Measurements from ENCODE around the gene GABRG3. TPM values are rescaled to one million over a fixed set of nuclear protein-coding genes. Genes with fewer than 3 reads are reported as not detected.

The GABRG3 gene
- total RNA-seq, 1 experiment from 2014 or later, result 0.15 TPM

DNA sequence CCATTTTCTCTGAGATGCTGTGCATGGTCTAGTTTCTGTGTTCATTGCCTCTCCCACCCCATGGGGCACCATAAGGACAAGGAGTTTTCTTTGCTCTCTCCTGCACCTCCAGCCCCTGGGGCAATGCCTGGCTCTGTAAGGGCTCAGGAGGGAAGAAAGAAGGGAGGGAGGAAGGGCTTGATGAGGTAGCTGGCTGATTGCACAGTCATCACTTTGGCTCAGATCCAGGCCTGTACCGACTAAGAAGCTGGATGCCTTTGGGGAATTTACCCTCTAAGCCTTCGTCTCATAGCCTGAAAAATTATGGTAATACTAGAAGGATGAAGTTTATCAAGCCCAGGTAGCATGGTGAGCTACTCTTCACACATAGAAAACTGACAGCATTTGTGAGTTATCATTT lies 382.9 kb downstream of the GABRG3 start:
- H3K18ac ChIP-seq (ENCODE audit: insufficient read length, low read depth, low read length), result no peak overlapping the region
- H4K91ac ChIP-seq (ENCODE audit: insufficient read length, low read depth, low read length), result no peak overlapping the region
- no peaks in the 10 kb centered on the region for H3K36me3 Mint-ChIP-seq (ENCODE audit: insufficient read depth in 1 of 3, low read depth in 3 of 3)
- H2BK15ac ChIP-seq (ENCODE audit: low read depth, low read length), result no peak overlapping the region
- H3K79me1 ChIP-seq (ENCODE audit: insufficient read depth, low read depth, low read length, poor library complexity, severe bottlenecking), result no peaks in the 10 kb centered on the region
- H3K27ac ChIP-seq (ENCODE audit: insufficient read length, low read depth, low read length), result no peak overlapping the region
- no peak overlapping the region for H3K4me2 ChIP-seq (ENCODE audit: insufficient read depth, insufficient read length, low read length)
- no peaks in the 10 kb centered on the region for H3K23me2 ChIP-seq (ENCODE audit: insufficient read length, low read depth, low read length, poor library complexity, severe bottlenecking)
- no peak overlapping the region for H2AK5ac ChIP-seq (ENCODE audit: insufficient read length, low read length)
- no peak overlapping the region for H2BK120ac ChIP-seq (ENCODE audit: low read depth, low read length, poor library complexity, severe bottlenecking)
- H2BK12ac ChIP-seq (ENCODE audit: insufficient read length, low read depth, low read length), result no peak overlapping the region
- H3K14ac ChIP-seq (ENCODE audit: insufficient read depth, low read length), result no peak overlapping the region
- no peak overlapping the region for H3K27ac Mint-ChIP-seq
- H3K79me2 ChIP-seq (ENCODE audit: insufficient read depth, low read length), result no peaks in the 10 kb centered on the region
- H3K27me3 Mint-ChIP-seq (ENCODE audit: low read depth), result peaks cover 5% of the 10 kb centered on the region; the same call in 1 of the 2 replicates
- no CpG with 5 or more reads among the region's 2 CpGs for WGBS (ENCODE audit: extremely low coverage, insufficient read length, low lambda C conversion rate)
- no peak for DNase-seq
- no peak overlapping the region for H3K56ac ChIP-seq (ENCODE audit: insufficient read length, low read depth, low read length)
- no peak overlapping the region for H2AFZ ChIP-seq (ENCODE audit: low read length)
- no peak overlapping the region for H3K4me3 Mint-ChIP-seq
- H3K23ac ChIP-seq (ENCODE audit: insufficient read length, low read depth, low read length), result no peak overlapping the region
- H4K20me1 ChIP-seq (ENCODE audit: control insufficient read depth, insufficient read depth, insufficient read length), result peaks cover 2% of the 10 kb centered on the region
- TF ChIP-seq, protein P1, sequence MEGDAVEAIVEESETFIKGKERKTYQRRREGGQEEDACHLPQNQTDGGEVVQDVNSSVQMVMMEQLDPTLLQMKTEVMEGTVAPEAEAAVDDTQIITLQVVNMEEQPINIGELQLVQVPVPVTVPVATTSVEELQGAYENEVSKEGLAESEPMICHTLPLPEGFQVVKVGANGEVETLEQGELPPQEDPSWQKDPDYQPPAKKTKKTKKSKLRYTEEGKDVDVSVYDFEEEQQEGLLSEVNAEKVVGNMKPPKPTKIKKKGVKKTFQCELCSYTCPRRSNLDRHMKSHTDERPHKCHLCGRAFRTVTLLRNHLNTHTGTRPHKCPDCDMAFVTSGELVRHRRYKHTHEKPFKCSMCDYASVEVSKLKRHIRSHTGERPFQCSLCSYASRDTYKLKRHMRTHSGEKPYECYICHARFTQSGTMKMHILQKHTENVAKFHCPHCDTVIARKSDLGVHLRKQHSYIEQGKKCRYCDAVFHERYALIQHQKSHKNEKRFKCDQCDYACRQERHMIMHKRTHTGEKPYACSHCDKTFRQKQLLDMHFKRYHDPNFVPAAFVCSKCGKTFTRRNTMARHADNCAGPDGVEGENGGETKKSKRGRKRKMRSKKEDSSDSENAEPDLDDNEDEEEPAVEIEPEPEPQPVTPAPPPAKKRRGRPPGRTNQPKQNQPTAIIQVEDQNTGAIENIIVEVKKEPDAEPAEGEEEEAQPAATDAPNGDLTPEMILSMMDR (conservative IDR thresholded peaks at IDR 0.05), result no peak
- H2BK5ac ChIP-seq (ENCODE audit: insufficient read length, low read length), result no peak overlapping the region
- peaks cover 7 to 8% of the 10 kb centered on the region in 2 experiments for H3K4me1 Mint-ChIP-seq
- H4K5ac ChIP-seq (ENCODE audit: insufficient read length, low read depth, low read length), result no peak overlapping the region
- H3K9ac ChIP-seq (ENCODE audit: extremely low read depth, insufficient read length, low read length), result no peak overlapping the region
- no peaks in the 10 kb centered on the region for H3K4me1 ChIP-seq (ENCODE audit: insufficient read depth, low read length)
- H3T11ph ChIP-seq (ENCODE audit: low read length), result no peak overlapping the region
- H3K9me3 ChIP-seq (ENCODE audit: control insufficient read depth, low read depth, low read length), result no peaks in the 10 kb centered on the region
- H3K9me3 Mint-ChIP-seq, result no peaks in the 10 kb centered on the region; a peak in 1 of 5 replicates
- no peak overlapping the region for H2BK20ac ChIP-seq (ENCODE audit: low read depth, low read length, poor library complexity, severe bottlenecking)
- H4K8ac ChIP-seq (replicated peaks; ENCODE audit: insufficient read length, low read depth, low read length), result no peak overlapping the region
- H3K27me3 ChIP-seq (ENCODE audit: insufficient read depth, low read length), result no peaks in the 10 kb centered on the region
- H3K4ac ChIP-seq (ENCODE audit: low read depth, low read length), result no peak overlapping the region
